GM12878 (cell line): ENCODE results near the gene ABCB9. TPM values are rescaled to one million over a fixed set of nuclear protein-coding genes. Genes with fewer than 3 reads are reported as not detected.

ENCODE experiments used
- ATAC-seq: fragments of 200-7000 bp; cut with Tn5 transposase; 3 replicates; pipeline ENCODE4 v1.9.1; 2020; ENCODE audit warnings: mild to moderate bottlenecking, moderate library complexity
- BruUV-seq: library from RNA; stranded (reverse); fragments of 400-500 nt; replicated peaks from 2 replicates; lab custom pipeline; 2021; lab: Mats Ljungman, UMichigan
- CTCF ChIA-PET: fragments of 300-600 bp; sonication (Branson Sonifier 250); formaldehyde crosslinking; extraction: SDS; loops from one replicate; lab custom pipeline; 2021; ENCODE audit warnings: inconsistent platforms; lab: Yijun Ruan, JAX
- POLR2A ChIA-PET: fragments of 350-600 bp; formaldehyde crosslinking; extraction: SDS; loops from one replicate; lab custom pipeline; 2021; ENCODE audit warnings: inconsistent platforms; lab: Charles Lee
- RAD21 ChIA-PET: fragments of 300-600 bp; sonication (Branson Sonifier 250); formaldehyde crosslinking; loops from one replicate; lab custom pipeline; 2023; ENCODE audit warnings: antibody characterized with exemption; ENCODE audit not compliant: unreplicated experiment; lab: Charles Lee
- SMC1A ChIA-PET: fragments of 300-600 bp; sonication (Branson Sonifier 250); formaldehyde crosslinking; loops from one replicate; lab custom pipeline; 2023; ENCODE audit not compliant: unreplicated experiment, uncharacterized antibody; lab: Charles Lee
- DNase-seq: peaks from one replicate; pipeline ENCODE4 v3.0.0-alpha.2; 2011; ENCODE audit warnings: low read depth, low spot score
- FAIRE-seq: peaks from 3 replicates; lab custom pipeline; 2011; peaks lifted over from hg19 to GRCh38; lab: Jason Lieb, UNC
- H2AFZ ChIP-seq: 2 replicates; pipeline ENCODE4 v1.6.0; 2011; ENCODE audit warnings: low read depth, low read length, control low read depth; ENCODE audit not compliant: control insufficient read depth
- H3K27ac ChIP-seq: 2 replicates; pipeline ENCODE4 v1.5.1; 2011; ENCODE audit warnings: control low read depth; ENCODE audit not compliant: control insufficient read depth, insufficient read depth
- H3K27me3 ChIP-seq, 2 experiments: replicated peaks in 1 of 2; 2 replicates each; pipeline versions ENCODE4 v1.6.0 to v1.6.1; 2011; ENCODE audit warnings: low read length in 1 of 2; ENCODE audit not compliant: control insufficient read depth in 2 of 2, insufficient read depth in 2 of 2
- H3K36me3 ChIP-seq, 2 experiments: 2 replicates each; pipeline ENCODE4 v1.5.1; 2011; ENCODE audit warnings: low read length in 1 of 2; ENCODE audit not compliant: control insufficient read depth in 2 of 2, insufficient read depth in 2 of 2
- H3K4me1 ChIP-seq: 2 replicates; pipeline ENCODE4 v1.6.1; 2011; ENCODE audit warnings: mild to moderate bottlenecking, low read length, moderate library complexity, mixed read lengths; ENCODE audit not compliant: control insufficient read depth, insufficient read depth
- H3K4me2 ChIP-seq: 2 replicates; pipeline ENCODE4 v1.6.0; 2011; ENCODE audit warnings: control low read depth; ENCODE audit not compliant: control insufficient read depth, insufficient read depth
- H3K4me3 ChIP-seq: fragments of 200-600 bp; sonication (generic); 2 replicates; pipeline ENCODE4 v1.5.1; 2016
- H3K79me2 ChIP-seq: 2 replicates; pipeline ENCODE4 v1.6.0; 2011; ENCODE audit warnings: low read length; ENCODE audit not compliant: control insufficient read depth, insufficient read depth
- H3K9ac ChIP-seq: 2 replicates; pipeline ENCODE4 v1.8.0; 2011; ENCODE audit warnings: low read length, control low read depth, mixed read lengths; ENCODE audit not compliant: control insufficient read depth, insufficient read depth
- H3K9me3 ChIP-seq: replicated peaks from 3 replicates; pipeline ENCODE4 v1.5.1; 2011; ENCODE audit warnings: mild to moderate bottlenecking, low read length; ENCODE audit not compliant: control insufficient read depth, insufficient read depth
- H4K20me1 ChIP-seq: 2 replicates; pipeline ENCODE4 v1.6.0; 2011; ENCODE audit not compliant: control insufficient read depth, insufficient read depth
- BCL3 ChIP-seq: IDR thresholded peaks from 2 replicates; pipeline ENCODE4 v1.6.1; 2011; ENCODE audit warnings: borderline replicate concordance, low read depth, mild to moderate bottlenecking, moderate library complexity, low read length; ENCODE audit not compliant: insufficient read depth, poor library complexity, severe bottlenecking
- FOS ChIP-seq: IDR thresholded peaks from 3 replicates; pipeline ENCODE4 v1.6.1; 2011; ENCODE audit warnings: borderline replicate concordance; ENCODE audit not compliant: insufficient read length; ENCODE audit errors: extremely low read depth
- WGBS: methylation state at CpG from one replicate; pipeline ENCODE4 v1.1.6; 2016; ENCODE audit warnings: low lambda C conversion rate; ENCODE audit not compliant: insufficient replicate concordance, insufficient coverage; ENCODE audit errors: missing lambda C conversion rate; 5-methylcytosine and 5-hydroxymethylcytosine counted together
- in situ Hi-C: fragments of 300-500 bp; cut with MboI; formaldehyde crosslinking; loops from 9 replicates; pipeline ENCODE4 v1.14.3; 2018; ENCODE audit warnings: mixed read lengths
- intact Hi-C: fragments of 100-400 bp; cut with micrococcal nuclease; formaldehyde crosslinking; loops from one replicate; pipeline ENCODE4 v1.14.2; 2022; ENCODE audit not compliant: unreplicated experiment
- polyA plus RNA-seq, 11 experiments: library from polyadenylated mRNA; depleted of rRNA in 4 of 11; unstranded in 6 of 11; stranded (reverse) in 5 of 11; fragments of >200 nt; fragmentation: Nextera tagmentation in 4 of 11; fragmentation: Illumina TruSeq in 1 of 11; extraction: Ambion mirVana in 4 of 11; extraction: Trizol in 1 of 11; gene quantifications; 1 replicate in 1 of 11; 2 replicates in 10 of 11; pipeline versions ENCODE4 v1.2.1 to v1.2.3, GENCODE V29; 2011 to 2016; ENCODE audit warnings: inconsistent platforms in 2 of 11, missing spikeins in 2 of 11, low read depth in 1 of 11
- total RNA-seq, 4 experiments: library from RNA; depleted of rRNA in 3 of 4; stranded (reverse); fragments of >200 nt in 3 of 4; fragmentation: Illumina TruSeq in 1 of 4; extraction: Trizol in 1 of 4; gene quantifications; 2 replicates each; pipeline versions ENCODE4 v1.2.1 to v1.2.3, GENCODE V29; 2013 to 2021

ABCB9 gene
- total and polyA plus RNA-seq, 10 of the 15 experiments (the other 5 are each of a cell fraction or from before 2014, with no cell fraction given): 0.37 to 4.9 (median 3.1) TPM

GRCh38 chr12:122977655-122978392 lies 11.6 kb upstream of the ABCB9 start (continued):
- TF ChIP-seq BCL3: no peak

GRCh38 chr12:122977153-122977552 lies 10.9 kb upstream of the ABCB9 start:
- no peak overlapping the region for H3K4me3 ChIP-seq
- no peak overlapping the region for H3K27ac ChIP-seq
- H3K79me2 ChIP-seq: peaks cover 39% of the 10 kb centered on the region
- H3K9me3 ChIP-seq: no peaks in the 10 kb centered on the region
- 97% methylated on average over 6 of the region's 6 CpGs for WGBS
- DNase-seq: no peak
- no peak overlapping the region for H2AFZ ChIP-seq
- no peaks in the 10 kb centered on the region for H3K27me3 ChIP-seq
- no TSS peak for BruUV-seq
- in situ Hi-C loops: loop anchor here (5.0 kb wide), 1 partner anchor 255 kb away; the partner anchor contains the start of genes MPHOSPH9 and MTRFR
- TF ChIP-seq FOS: no peak
- TF ChIP-seq, all 136 proteins: peak for 0
- CTCF ChIA-PET: interaction anchor here (1.7 to 3.4 kb wide), 2 partner anchors 184 to 261 kb away, joined by 4 to 15 read pairs; no protein-coding TSS in a partner anchor
- RAD21 ChIA-PET: no interaction called here
- FAIRE-seq (no peak), ATAC-seq (no peak)
- Histone ChIP-seq H3K9ac (no peak overlapping the region; the same call in 1 of the 2 replicates), H3K4me2 (no peak overlapping the region), H4K20me1 (no peaks in the 10 kb centered on the region), H3K36me3 (peaks cover 0 to 4% of the 10 kb centered on the region in 2 experiments; a peak in 2 of 4 replicates), H3K4me1 (peaks cover 20% of the 10 kb centered on the region)
- SMC1A ChIA-PET: no interaction called here
- POLR2A ChIA-PET: no interaction called here
- intact Hi-C loops: no loop called here
